SK-N-SH treated with all-trans-retinoic acid at 6 μM for 48 hours (cell line): Measurements from ENCODE around the gene CBY2.

Source experiments
- ATAC-seq: fragments of 200-7000 bp; cut with Tn5 transposase; 3 replicates; pipeline ENCODE4 v1.9.1; 2020; ENCODE audit warnings: mild to moderate bottlenecking, moderate library complexity
- ARNTL ChIP-seq: fragments of 450-650 bp; formaldehyde crosslinking; IDR thresholded peaks from 2 replicates; pipeline ENCODE4 v1.5.0; 2020; ENCODE audit warnings: low read depth, mild to moderate bottlenecking, moderate library complexity, borderline replicate concordance
- BACH2 ChIP-seq: fragments of 250-450 bp; sonication (Bioruptor Pico); IDR thresholded peaks from 2 replicates; pipeline ENCODE4 v1.9.0; 2021; ENCODE audit warnings: mild to moderate bottlenecking, borderline replicate concordance
- CSDC2 ChIP-seq: fragments of 250-450 bp; sonication (Bioruptor Pico); IDR thresholded peaks from 2 replicates; pipeline ENCODE4 v1.5.0; 2020; ENCODE audit warnings: mild to moderate bottlenecking, moderate library complexity
- ESRRG ChIP-seq: fragments of 250-450 bp; sonication (Bioruptor Pico); IDR thresholded peaks from 2 replicates; pipeline ENCODE4 v1.6.1; 2021; ENCODE audit warnings: mild to moderate bottlenecking
- GLIS3 ChIP-seq: fragments of 250-450 bp; sonication (Bioruptor Pico); IDR thresholded peaks from 2 replicates; pipeline ENCODE4 v1.5.0; 2020; ENCODE audit warnings: mild to moderate bottlenecking, moderate library complexity
- ISL1 ChIP-seq: fragments of 250-450 bp; sonication (Bioruptor Pico); IDR thresholded peaks from 2 replicates; pipeline ENCODE4 v2.1.2; 2022; ENCODE audit warnings: mild to moderate bottlenecking, moderate library complexity
- OSR1 ChIP-seq: fragments of 250-450 bp; sonication (Bioruptor Pico); IDR thresholded peaks from 2 replicates; pipeline ENCODE4 v1.8.0; 2022; ENCODE audit warnings: moderate library complexity, mild to moderate bottlenecking, inconsistent platforms
- PPARA ChIP-seq: fragments of 250-450 bp; sonication (Bioruptor Pico); IDR thresholded peaks from 2 replicates; pipeline ENCODE4 v1.5.0; 2020; ENCODE audit warnings: mild to moderate bottlenecking, borderline replicate concordance
- RARB ChIP-seq: fragments of 250-450 bp; sonication (Bioruptor Pico); IDR thresholded peaks from 2 replicates; pipeline ENCODE4 v1.8.0; 2021; ENCODE audit warnings: mild to moderate bottlenecking, moderate library complexity
- SNAI2 ChIP-seq: fragments of 250-450 bp; sonication (Bioruptor Pico); IDR thresholded peaks from 2 replicates; pipeline ENCODE4 v1.5.0; 2020; ENCODE audit warnings: mild to moderate bottlenecking, moderate library complexity
- TCF4 ChIP-seq: fragments of 250-450 bp; sonication (Bioruptor Pico); IDR thresholded peaks from 2 replicates; pipeline ENCODE4 v1.8.0; 2021; ENCODE audit warnings: mild to moderate bottlenecking, moderate library complexity, borderline replicate concordance
- TOX ChIP-seq: fragments of 250-450 bp; sonication (Bioruptor Pico); IDR thresholded peaks from 2 replicates; pipeline ENCODE4 v1.8.0; 2021; ENCODE audit warnings: mild to moderate bottlenecking, moderate library complexity, borderline replicate concordance
- ZC3H10 ChIP-seq: fragments of 250-450 bp; sonication (Bioruptor Pico); IDR thresholded peaks from 2 replicates; pipeline ENCODE4 v1.5.1; 2021; ENCODE audit warnings: mild to moderate bottlenecking, moderate library complexity
- ZFP30 ChIP-seq: fragments of 450-650 bp; formaldehyde crosslinking; IDR thresholded peaks from 2 replicates; pipeline ENCODE4 v1.5.0; 2022; ENCODE audit warnings: mild to moderate bottlenecking, moderate library complexity
- ZNF565 ChIP-seq: fragments of 450-650 bp; formaldehyde crosslinking; conservative IDR thresholded peaks from 2 replicates; pipeline ENCODE4 v1.5.0; 2020; ENCODE audit warnings: low read depth, mild to moderate bottlenecking, moderate library complexity
- ZNF70 ChIP-seq: fragments of 450-650 bp; formaldehyde crosslinking; IDR thresholded peaks from 2 replicates; pipeline ENCODE4 v1.5.0; 2020; ENCODE audit warnings: mild to moderate bottlenecking, moderate library complexity
- ZNF8 ChIP-seq: fragments of 450-650 bp; formaldehyde crosslinking; IDR thresholded peaks from 2 replicates; pipeline ENCODE4 v1.5.0; 2020; ENCODE audit warnings: mild to moderate bottlenecking, moderate library complexity
- TF ChIP-seq, protein P1 (sequence below): fragments of 250-450 bp; sonication (Bioruptor Pico); IDR thresholded peaks from 2 replicates; pipeline ENCODE4 v1.5.0; 2020; ENCODE audit warnings: mild to moderate bottlenecking, moderate library complexity
- TF ChIP-seq, protein P2 (sequence below): fragments of 250-450 bp; sonication (Bioruptor Pico); IDR thresholded peaks from 2 replicates; pipeline ENCODE4 v1.8.0; 2021; ENCODE audit warnings: low read depth, mild to moderate bottlenecking, moderate library complexity, borderline replicate concordance
- TF ChIP-seq, protein P3 (sequence below): fragments of 250-450 bp; sonication (Bioruptor Pico); IDR thresholded peaks from 2 replicates; pipeline ENCODE4 v1.8.0; 2020; ENCODE audit warnings: mild to moderate bottlenecking, moderate library complexity, borderline replicate concordance
- TF ChIP-seq, protein P4 (sequence below): fragments of 250-450 bp; sonication (Bioruptor Pico); IDR thresholded peaks from 2 replicates; pipeline ENCODE4 v1.5.1; 2021; ENCODE audit warnings: mild to moderate bottlenecking, moderate library complexity
- TF ChIP-seq, protein P5 (sequence below): fragments of 250-450 bp; sonication (Bioruptor Pico); IDR thresholded peaks from 2 replicates; pipeline ENCODE4 v1.5.1; 2020; ENCODE audit warnings: low read depth, mild to moderate bottlenecking, moderate library complexity

Gene CBY2

DNA sequence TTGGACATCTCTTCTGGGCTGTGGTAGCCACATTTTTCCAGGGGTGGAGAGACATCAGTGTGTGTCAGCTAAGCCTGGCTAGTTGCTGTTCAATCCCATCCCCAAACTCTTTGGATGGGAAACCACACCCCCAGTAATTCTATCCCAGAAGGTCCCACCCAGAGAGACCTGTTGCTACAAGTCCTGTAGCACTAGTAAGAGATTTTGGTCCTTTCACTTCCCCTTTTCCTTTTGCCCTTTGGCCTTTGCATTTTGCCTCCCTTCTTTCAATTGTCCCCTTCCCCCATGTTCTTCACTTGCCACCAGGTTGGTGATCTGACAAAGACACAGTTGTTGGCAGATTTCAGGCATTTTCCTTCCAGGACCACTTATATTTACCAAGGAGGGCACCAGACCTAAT, 3.8 kb downstream of the CBY2 start:
- TF ChIP-seq TCF4 (CRISPR knock-in tag), result no peak
- no peak for TF ChIP-seq SNAI2
- no peak for TF ChIP-seq ZFP30
- no peak for TF ChIP-seq TOX (CRISPR knock-in tag)
- TF ChIP-seq, protein P1, sequence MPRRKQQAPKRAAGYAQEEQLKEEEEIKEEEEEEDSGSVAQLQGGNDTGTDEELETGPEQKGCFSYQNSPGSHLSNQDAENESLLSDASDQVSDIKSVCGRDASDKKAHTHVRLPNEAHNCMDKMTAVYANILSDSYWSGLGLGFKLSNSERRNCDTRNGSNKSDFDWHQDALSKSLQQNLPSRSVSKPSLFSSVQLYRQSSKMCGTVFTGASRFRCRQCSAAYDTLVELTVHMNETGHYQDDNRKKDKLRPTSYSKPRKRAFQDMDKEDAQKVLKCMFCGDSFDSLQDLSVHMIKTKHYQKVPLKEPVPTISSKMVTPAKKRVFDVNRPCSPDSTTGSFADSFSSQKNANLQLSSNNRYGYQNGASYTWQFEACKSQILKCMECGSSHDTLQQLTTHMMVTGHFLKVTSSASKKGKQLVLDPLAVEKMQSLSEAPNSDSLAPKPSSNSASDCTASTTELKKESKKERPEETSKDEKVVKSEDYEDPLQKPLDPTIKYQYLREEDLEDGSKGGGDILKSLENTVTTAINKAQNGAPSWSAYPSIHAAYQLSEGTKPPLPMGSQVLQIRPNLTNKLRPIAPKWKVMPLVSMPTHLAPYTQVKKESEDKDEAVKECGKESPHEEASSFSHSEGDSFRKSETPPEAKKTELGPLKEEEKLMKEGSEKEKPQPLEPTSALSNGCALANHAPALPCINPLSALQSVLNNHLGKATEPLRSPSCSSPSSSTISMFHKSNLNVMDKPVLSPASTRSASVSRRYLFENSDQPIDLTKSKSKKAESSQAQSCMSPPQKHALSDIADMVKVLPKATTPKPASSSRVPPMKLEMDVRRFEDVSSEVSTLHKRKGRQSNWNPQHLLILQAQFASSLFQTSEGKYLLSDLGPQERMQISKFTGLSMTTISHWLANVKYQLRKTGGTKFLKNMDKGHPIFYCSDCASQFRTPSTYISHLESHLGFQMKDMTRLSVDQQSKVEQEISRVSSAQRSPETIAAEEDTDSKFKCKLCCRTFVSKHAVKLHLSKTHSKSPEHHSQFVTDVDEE, result no peak
- TF ChIP-seq, protein P2, sequence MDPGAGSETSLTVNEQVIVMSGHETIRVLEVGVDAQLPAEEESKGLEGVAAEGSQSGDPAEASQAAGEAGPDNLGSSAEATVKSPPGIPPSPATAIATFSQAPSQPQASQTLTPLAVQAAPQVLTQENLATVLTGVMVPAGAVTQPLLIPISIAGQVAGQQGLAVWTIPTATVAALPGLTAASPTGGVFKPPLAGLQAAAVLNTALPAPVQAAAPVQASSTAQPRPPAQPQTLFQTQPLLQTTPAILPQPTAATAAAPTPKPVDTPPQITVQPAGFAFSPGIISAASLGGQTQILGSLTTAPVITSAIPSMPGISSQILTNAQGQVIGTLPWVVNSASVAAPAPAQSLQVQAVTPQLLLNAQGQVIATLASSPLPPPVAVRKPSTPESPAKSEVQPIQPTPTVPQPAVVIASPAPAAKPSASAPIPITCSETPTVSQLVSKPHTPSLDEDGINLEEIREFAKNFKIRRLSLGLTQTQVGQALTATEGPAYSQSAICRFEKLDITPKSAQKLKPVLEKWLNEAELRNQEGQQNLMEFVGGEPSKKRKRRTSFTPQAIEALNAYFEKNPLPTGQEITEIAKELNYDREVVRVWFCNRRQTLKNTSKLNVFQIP (CRISPR knock-in tag), result no peak
- no peak for TF ChIP-seq PPARA (CRISPR knock-in tag)
- no peak for TF ChIP-seq ESRRG
- no peak for TF ChIP-seq ZNF8 (CRISPR knock-in tag)
- TF ChIP-seq ARNTL, result no peak
- ATAC-seq, result no peak

DNA sequence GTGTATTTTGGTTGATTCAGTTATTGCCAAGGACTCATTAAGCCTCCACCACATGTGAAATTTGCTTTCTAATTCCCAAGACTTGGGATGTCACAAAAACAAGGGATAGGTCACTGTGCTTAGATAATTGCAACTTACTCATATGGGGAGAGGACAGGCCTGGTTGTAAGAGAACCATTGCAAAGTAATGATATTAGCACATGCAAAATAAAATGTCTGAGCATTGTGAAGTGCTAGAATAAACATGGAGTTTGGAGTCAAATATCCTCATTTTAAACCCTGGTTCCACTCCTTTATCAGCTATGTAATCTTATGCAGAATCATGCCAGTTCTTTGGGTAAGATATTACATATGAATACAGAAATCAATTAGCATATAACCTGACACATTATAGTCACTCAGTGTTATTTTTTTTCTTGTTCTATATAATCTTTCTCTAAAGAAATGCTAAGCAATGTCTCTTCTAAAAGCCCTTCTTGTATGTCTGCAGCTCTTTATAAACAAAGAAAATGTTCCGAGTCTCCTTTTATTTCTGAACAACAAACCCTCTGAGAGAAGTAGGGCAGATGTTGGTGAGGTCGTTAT, 5.5 kb downstream of the CBY2 start:
- TF ChIP-seq ZC3H10 (no peak), TOX (CRISPR knock-in tag) (no peak), RARB (no peak), ZFP30 (no peak), ARNTL (no peak), GLIS3 (CRISPR knock-in tag) (no peak), ISL1 (CRISPR knock-in tag) (no peak), ZNF70 (CRISPR knock-in tag) (no peak), BACH2 (CRISPR knock-in tag) (no peak), ESRRG (no peak), OSR1 (no peak)
- TF ChIP-seq, protein P3, sequence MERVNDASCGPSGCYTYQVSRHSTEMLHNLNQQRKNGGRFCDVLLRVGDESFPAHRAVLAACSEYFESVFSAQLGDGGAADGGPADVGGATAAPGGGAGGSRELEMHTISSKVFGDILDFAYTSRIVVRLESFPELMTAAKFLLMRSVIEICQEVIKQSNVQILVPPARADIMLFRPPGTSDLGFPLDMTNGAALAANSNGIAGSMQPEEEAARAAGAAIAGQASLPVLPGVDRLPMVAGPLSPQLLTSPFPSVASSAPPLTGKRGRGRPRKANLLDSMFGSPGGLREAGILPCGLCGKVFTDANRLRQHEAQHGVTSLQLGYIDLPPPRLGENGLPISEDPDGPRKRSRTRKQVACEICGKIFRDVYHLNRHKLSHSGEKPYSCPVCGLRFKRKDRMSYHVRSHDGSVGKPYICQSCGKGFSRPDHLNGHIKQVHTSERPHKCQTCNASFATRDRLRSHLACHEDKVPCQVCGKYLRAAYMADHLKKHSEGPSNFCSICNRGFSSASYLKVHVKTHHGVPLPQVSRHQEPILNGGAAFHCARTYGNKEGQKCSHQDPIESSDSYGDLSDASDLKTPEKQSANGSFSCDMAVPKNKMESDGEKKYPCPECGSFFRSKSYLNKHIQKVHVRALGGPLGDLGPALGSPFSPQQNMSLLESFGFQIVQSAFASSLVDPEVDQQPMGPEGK (CRISPR knock-in tag), result no peak
- TF ChIP-seq, protein P1, result no peak
- TF ChIP-seq, protein P4, sequence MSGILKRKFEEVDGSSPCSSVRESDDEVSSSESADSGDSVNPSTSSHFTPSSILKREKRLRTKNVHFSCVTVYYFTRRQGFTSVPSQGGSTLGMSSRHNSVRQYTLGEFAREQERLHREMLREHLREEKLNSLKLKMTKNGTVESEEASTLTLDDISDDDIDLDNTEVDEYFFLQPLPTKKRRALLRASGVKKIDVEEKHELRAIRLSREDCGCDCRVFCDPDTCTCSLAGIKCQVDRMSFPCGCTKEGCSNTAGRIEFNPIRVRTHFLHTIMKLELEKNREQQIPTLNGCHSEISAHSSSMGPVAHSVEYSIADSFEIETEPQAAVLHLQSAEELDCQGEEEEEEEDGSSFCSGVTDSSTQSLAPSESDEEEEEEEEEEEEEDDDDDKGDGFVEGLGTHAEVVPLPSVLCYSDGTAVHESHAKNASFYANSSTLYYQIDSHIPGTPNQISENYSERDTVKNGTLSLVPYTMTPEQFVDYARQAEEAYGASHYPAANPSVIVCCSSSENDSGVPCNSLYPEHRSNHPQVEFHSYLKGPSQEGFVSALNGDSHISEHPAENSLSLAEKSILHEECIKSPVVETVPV (CRISPR knock-in tag), result no peak
- ATAC-seq, result no peak

DNA sequence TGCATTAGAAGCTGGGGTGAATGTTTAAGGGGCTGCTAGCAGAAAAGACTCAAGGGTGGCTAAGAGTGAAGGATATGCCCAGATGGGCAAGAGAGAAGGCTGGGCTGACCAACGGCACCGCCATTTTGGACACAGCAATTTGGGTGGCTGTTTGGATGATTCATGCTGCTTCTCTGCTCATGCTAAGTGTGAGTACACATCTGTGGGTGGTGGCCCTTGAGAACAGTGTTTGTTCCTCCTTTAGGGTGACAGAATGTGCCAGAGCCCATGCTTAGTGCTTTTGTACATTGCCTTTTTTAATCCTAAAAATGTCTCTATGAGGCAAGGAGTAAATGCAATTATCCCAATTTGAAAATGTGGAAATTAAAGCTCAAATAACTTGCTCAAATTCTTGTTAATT, 9.8 kb downstream of the CBY2 start:
- TF ChIP-seq ZFP30, result no peak
- TF ChIP-seq CSDC2, result no peak
- TF ChIP-seq, protein P1, result no peak
- TF ChIP-seq ZNF565 (CRISPR knock-in tag), result no peak
- TF ChIP-seq, protein P4 (CRISPR knock-in tag), result no peak
- no peak for TF ChIP-seq ARNTL
- TF ChIP-seq, protein P5, sequence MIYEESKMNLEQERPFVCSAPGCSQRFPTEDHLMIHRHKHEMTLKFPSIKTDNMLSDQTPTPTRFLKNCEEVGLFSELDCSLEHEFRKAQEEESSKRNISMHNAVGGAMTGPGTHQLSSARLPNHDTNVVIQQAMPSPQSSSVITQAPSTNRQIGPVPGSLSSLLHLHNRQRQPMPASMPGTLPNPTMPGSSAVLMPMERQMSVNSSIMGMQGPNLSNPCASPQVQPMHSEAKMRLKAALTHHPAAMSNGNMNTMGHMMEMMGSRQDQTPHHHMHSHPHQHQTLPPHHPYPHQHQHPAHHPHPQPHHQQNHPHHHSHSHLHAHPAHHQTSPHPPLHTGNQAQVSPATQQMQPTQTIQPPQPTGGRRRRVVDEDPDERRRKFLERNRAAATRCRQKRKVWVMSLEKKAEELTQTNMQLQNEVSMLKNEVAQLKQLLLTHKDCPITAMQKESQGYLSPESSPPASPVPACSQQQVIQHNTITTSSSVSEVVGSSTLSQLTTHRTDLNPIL (CRISPR knock-in tag), result no peak
- no peak for TF ChIP-seq ESRRG
- no peak for TF ChIP-seq OSR1
- no peak for ATAC-seq
